Measurements from ENCODE around the gene RGS12. TPM values are rescaled to one million over a fixed set of nuclear protein-coding genes. Genes with fewer than 3 reads are reported as not detected.

RGS12 gene
- total and polyA plus RNA-seq, 10 donors = 7.5 to 36.2 (median 20.1) TPM

- 87 to 95% (median 92%) methylated on average over 9 of the region's 9 CpGs for whole genome bisulfite sequencing, 5 donors
- intact Hi-C loops (cut with DNase I; ENCODE audit: low total_unique reads) = no loop called here
- no peak overlapping the region for H3K4me3 ChIP-seq
- no peak overlapping the region for H3K27ac ChIP-seq
- peak; percentile 32 for DNase-seq
- H3K9me3 ChIP-seq = no peaks in the 10 kb centered on the region
- no peaks in the 10 kb centered on the region for H3K27me3 ChIP-seq (replicated peaks in 1 of 7)
- peaks cover 0 to 7% (median 1%) of the 10 kb centered on the region in 6 donors for H3K4me1 ChIP-seq
- H3K36me3 ChIP-seq = peaks cover 0 to 22% (median 5%) of the 10 kb centered on the region in 6 donors
- TF ChIP-seq CTCF (IDR thresholded peaks at IDR 0.05 in 8 of 11, conservative IDR thresholded peaks at IDR 0.05 in 3 of 11) (no peak), POLR2AphosphoS5 (IDR thresholded peaks at IDR 0.05) (no peak), POLR2A (IDR thresholded peaks at IDR 0.05) (no peak)
These were observed 20.3 kb downstream of the RGS12 start for GRCh38 chr4:3313139-3313538.

- Histone ChIP-seq H3K27ac (no peak overlapping the region), H3K36me3 (peaks cover 0 to 23% (median 5%) of the 10 kb centered on the region in 6 donors), H3K9me3 (no peaks in the 10 kb centered on the region), H3K4me1 (peaks cover 0 to 12% (median 2%) of the 10 kb centered on the region in 6 donors), H3K4me3 (no peak overlapping the region), H3K27me3 (replicated peaks in 1 of 7) (no peaks in the 10 kb centered on the region)
- 89 to 91% (median 91%) methylated on average over 16 of the region's 16 CpGs for WGBS, 5 donors
- TF ChIP-seq CTCF (IDR thresholded peaks at IDR 0.05 in 8 of 11, conservative IDR thresholded peaks at IDR 0.05 in 3 of 11) (no peak), POLR2AphosphoS5 (IDR thresholded peaks at IDR 0.05) (no peak), POLR2A (IDR thresholded peaks at IDR 0.05) (no peak)
- peak; percentile 42 for DNase-seq
- intact Hi-C loops (cut with DNase I; ENCODE audit: low total_unique reads) = no loop called here
These were observed 20.9 kb downstream of the RGS12 start for GRCh38 chr4:3313556-3314228.

- peak; percentile 45 for DNase-seq
- H3K27ac ChIP-seq = no peak overlapping the region
- no peak overlapping the region for H3K4me3 ChIP-seq
- 90 to 98% (median 95%) methylated on average over 7 to 13 of the region's 13 CpGs for WGBS, 5 donors
- no peaks in the 10 kb centered on the region for H3K9me3 ChIP-seq
- H3K27me3 ChIP-seq (replicated peaks in 1 of 7) = no peaks in the 10 kb centered on the region
- intact Hi-C loops (cut with DNase I; ENCODE audit: low total_unique reads) = no loop called here
- H3K36me3 ChIP-seq = peaks cover 0 to 23% (median 5%) of the 10 kb centered on the region in 6 donors
- H3K4me1 ChIP-seq = peaks cover 0 to 12% (median 2%) of the 10 kb centered on the region in 6 donors
- no peak for TF ChIP-seq POLR2A (IDR thresholded peaks at IDR 0.05)
- TF ChIP-seq CTCF (IDR thresholded peaks at IDR 0.05 in 8 of 11, conservative IDR thresholded peaks at IDR 0.05 in 3 of 11) = no peak
- no peak for TF ChIP-seq POLR2AphosphoS5 (IDR thresholded peaks at IDR 0.05)
These were observed 22.0 kb downstream of the RGS12 start for GRCh38 chr4:3314706-3315260.

- TF ChIP-seq CTCF (IDR thresholded peaks at IDR 0.05 in 8 of 11, conservative IDR thresholded peaks at IDR 0.05 in 3 of 11) (no peak), POLR2A (IDR thresholded peaks at IDR 0.05) (no peak), POLR2AphosphoS5 (IDR thresholded peaks at IDR 0.05) (no peak)
- H3K36me3 ChIP-seq = peaks cover 0 to 23% (median 5%) of the 10 kb centered on the region in 6 donors
- WGBS, 5 donors = 71 to 85% (median 81%) methylated on average over 7 of the region's 7 CpGs
- H3K27me3 ChIP-seq (replicated peaks in 1 of 7) = no peaks in the 10 kb centered on the region
- no peak overlapping the region for H3K4me3 ChIP-seq
- peaks cover 0 to 13% (median 2%) of the 10 kb centered on the region in 6 donors for H3K4me1 ChIP-seq
- no peaks in the 10 kb centered on the region for H3K9me3 ChIP-seq
- peak; percentile 55 for DNase-seq
- no peak overlapping the region for H3K27ac ChIP-seq
- intact Hi-C loops (cut with DNase I; ENCODE audit: low total_unique reads) = no loop called here
These were observed 22.7 kb downstream of the RGS12 start for GRCh38 chr4:3315566-3315965.

Data from spleen (tissue), 11 donors.